ENCODE measurements around the gene ROR2. TPM values are rescaled to one million over a fixed set of nuclear protein-coding genes. Genes with fewer than 3 reads are reported as not detected.

The ROR2 gene
- total RNA-seq, 2 donors from 2014 or later, result 4.0 to 5.4 TPM

DNA sequence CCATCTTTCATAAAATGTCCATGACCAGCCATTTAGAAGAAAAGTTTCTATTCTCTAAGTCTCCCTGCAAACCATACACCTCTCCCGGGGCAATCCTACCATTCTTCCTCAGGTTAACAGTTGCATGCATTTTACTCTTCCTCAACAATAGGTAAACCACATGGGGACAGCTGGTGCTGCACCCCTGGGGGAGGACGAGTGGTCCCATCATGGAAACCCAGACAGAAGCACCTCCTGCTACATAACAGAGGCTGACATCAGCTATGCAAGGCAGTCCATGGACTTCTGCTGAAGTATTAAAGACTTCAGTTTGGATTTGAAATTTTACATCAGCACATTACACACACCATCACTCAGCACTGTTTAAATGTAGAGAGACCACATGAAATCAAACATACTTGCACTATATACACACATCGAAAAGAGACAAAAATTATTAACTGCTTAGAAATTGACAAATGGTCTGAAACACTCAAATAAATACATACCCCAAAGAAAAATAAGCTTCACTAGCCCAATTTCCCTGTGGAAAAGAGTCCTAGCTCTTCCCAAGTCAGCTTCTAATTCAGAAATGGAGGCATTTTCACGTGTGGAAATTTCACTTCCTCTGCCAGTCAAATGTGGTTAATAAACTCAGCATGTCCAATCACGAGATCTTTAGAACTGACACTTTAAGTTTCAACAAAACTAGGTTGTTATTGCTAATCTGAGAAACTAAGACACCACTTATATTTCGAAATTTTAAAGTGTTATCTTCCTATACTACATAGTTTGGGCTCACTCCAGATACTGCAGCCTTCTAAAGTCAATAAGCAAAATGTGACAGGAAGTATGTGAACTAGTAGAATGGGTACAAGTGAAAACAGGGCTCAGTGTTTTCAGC, 173.4 kb downstream of the ROR2 start:
- no peak overlapping the region for H3K27ac ChIP-seq
- no peaks in the 10 kb centered on the region for H3K4me1 ChIP-seq
- no peak for DNase-seq
- no peak overlapping the region for H3K4me3 ChIP-seq
- H3K9me3 ChIP-seq, result no peaks in the 10 kb centered on the region
- no peaks in the 10 kb centered on the region for H3K36me3 ChIP-seq (replicated peaks in 1 of 2; ENCODE audit: insufficient read depth in 1 of 2, low read depth in 2 of 2)
- H3K27me3 ChIP-seq, result no peaks in the 10 kb centered on the region
- WGBS, 2 donors, result 46 to 49% methylated on average over 6 of the region's 6 CpGs
- intact Hi-C loops (cut with DNase I), result loop anchor here (10.0 kb wide), 1 partner anchor 178 kb away; the partner anchor contains the start of gene ROR2
- no peak for ATAC-seq
- TF ChIP-seq, protein P1, sequence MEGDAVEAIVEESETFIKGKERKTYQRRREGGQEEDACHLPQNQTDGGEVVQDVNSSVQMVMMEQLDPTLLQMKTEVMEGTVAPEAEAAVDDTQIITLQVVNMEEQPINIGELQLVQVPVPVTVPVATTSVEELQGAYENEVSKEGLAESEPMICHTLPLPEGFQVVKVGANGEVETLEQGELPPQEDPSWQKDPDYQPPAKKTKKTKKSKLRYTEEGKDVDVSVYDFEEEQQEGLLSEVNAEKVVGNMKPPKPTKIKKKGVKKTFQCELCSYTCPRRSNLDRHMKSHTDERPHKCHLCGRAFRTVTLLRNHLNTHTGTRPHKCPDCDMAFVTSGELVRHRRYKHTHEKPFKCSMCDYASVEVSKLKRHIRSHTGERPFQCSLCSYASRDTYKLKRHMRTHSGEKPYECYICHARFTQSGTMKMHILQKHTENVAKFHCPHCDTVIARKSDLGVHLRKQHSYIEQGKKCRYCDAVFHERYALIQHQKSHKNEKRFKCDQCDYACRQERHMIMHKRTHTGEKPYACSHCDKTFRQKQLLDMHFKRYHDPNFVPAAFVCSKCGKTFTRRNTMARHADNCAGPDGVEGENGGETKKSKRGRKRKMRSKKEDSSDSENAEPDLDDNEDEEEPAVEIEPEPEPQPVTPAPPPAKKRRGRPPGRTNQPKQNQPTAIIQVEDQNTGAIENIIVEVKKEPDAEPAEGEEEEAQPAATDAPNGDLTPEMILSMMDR (IDR thresholded peaks at IDR 0.05), result no peak
- no peak for TF ChIP-seq POLR2A (IDR thresholded peaks at IDR 0.05)

DNA sequence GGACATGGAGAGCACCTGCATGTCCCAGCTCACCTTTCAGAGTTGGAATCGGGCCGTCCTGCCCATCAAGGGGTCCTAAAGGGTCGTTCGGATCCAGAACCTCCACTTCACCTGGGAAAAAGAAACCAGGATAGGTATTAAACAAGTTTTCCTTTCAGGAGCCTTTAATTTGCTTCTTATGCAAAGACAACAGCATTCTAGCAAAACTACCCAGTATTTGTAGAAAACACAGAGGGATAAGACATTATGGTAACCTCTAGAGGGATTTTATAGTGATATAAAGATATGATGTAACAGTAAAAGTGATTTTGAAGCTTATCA, 174.4 kb downstream of the ROR2 start:
- H3K36me3 ChIP-seq (replicated peaks in 1 of 2; ENCODE audit: insufficient read depth in 1 of 2, low read depth in 2 of 2), result no peaks in the 10 kb centered on the region
- H3K27me3 ChIP-seq, result no peaks in the 10 kb centered on the region
- TF ChIP-seq, protein P1 (IDR thresholded peaks at IDR 0.05), result peak in 1 of 7 experiments; percentile 5
- no peak for TF ChIP-seq POLR2A (IDR thresholded peaks at IDR 0.05)
- intact Hi-C loops (cut with DNase I), result loop anchor here (10.0 kb wide), 1 partner anchor 179 kb away; the partner anchor contains the start of gene ROR2
- H3K27ac ChIP-seq, result no peak overlapping the region
- DNase-seq (no peak), ATAC-seq (no peak)
- H3K4me3 ChIP-seq, result no peak overlapping the region
- no peaks in the 10 kb centered on the region for H3K9me3 ChIP-seq
- WGBS, 2 donors, result 0 to 6% methylated on average over 4 of the region's 4 CpGs
- no peaks in the 10 kb centered on the region for H3K4me1 ChIP-seq

DNA sequence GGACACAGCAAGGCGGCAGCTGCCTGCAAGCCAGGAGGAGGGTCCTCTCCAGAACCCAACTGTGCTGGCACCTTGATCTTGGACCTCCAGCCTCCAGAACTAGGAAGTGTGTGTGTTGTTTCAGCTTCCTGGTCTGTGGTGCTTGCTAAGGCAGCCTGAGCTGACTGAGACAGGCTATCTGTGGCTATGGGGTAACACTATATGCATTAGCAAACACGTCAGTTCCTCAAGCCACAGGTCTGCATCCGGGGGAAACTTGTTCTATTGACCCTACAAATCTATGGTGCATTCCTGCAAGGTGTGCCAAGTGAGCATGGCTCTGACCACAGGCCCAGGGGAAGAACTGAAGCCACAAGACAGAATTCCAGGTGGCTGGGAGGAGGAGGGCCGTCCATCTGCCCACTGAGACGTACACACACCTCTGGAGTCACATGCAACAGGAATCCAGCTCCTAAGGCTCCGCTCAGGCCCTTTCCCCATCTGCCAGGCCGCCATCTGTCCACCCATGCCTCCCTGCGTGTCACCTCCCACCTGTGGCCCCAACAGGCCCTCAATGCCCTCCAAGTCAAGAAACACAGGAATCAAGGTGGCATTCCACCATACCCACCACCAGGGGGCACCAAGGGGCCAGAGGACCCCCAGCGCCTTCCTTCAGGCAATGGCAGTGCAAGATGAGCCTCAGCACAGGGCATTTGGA, 174.9 kb downstream of the ROR2 start:
- H3K27me3 ChIP-seq, result no peaks in the 10 kb centered on the region
- no peak for TF ChIP-seq POLR2A (IDR thresholded peaks at IDR 0.05)
- TF ChIP-seq, protein P1 (IDR thresholded peaks at IDR 0.05), result peak; percentile 69 to 87 (median 83)
- ATAC-seq (peak; percentile 70), DNase-seq (peak; percentile 67 to 75 (median 68))
- intact Hi-C loops (cut with DNase I), result loop anchor here (10.0 kb wide), 1 partner anchor 180 kb away; the partner anchor contains the start of gene ROR2
- H3K36me3 ChIP-seq (replicated peaks in 1 of 2; ENCODE audit: insufficient read depth in 1 of 2, low read depth in 2 of 2), result no peaks in the 10 kb centered on the region
- no peak overlapping the region for H3K4me3 ChIP-seq
- 49 to 51% methylated on average over 7 to 9 of the region's 9 CpGs for WGBS, 2 donors
- no peaks in the 10 kb centered on the region for H3K9me3 ChIP-seq
- no peaks in the 10 kb centered on the region for H3K4me1 ChIP-seq
- no peak overlapping the region for H3K27ac ChIP-seq

DNA sequence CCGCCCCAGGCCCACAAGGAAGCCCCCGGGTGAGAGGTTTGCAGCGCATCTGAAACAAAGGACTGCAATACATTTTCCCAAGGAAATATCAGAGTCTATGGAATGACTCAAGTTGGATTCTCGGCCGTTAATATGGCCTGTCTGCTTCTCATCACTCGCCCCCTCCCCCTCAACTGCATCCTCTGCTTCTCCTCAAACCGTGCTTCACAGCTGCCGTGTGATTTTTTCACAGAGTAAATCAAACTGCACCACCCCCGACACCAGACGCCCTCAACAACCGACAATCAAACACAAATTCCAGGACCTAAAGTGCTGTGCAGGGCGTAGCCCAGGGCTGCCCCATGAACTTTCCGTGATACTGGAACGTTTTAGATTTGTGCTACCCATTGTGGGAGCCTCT, 176.9 kb downstream of the ROR2 start:
- no peaks in the 10 kb centered on the region for H3K9me3 ChIP-seq
- H3K4me1 ChIP-seq, result no peaks in the 10 kb centered on the region
- TF ChIP-seq, protein P1 (IDR thresholded peaks at IDR 0.05), result no peak
- TF ChIP-seq POLR2A (IDR thresholded peaks at IDR 0.05), result no peak
- H3K27me3 ChIP-seq, result no peaks in the 10 kb centered on the region
- no peak overlapping the region for H3K27ac ChIP-seq
- ATAC-seq (no peak), DNase-seq (no peak)
- H3K36me3 ChIP-seq (replicated peaks in 1 of 2; ENCODE audit: insufficient read depth in 1 of 2, low read depth in 2 of 2), result no peaks in the 10 kb centered on the region
- intact Hi-C loops (cut with DNase I), result loop anchor here (10.0 kb wide), 1 partner anchor 182 kb away; the partner anchor contains the start of gene ROR2
- no peak overlapping the region for H3K4me3 ChIP-seq
- WGBS, 2 donors, result 60 to 64% methylated on average over 14 of the region's 14 CpGs
